ENCODE data around the gene REN. TPM values are rescaled to one million over a fixed set of nuclear protein-coding genes. Genes with fewer than 3 reads are reported as not detected.

REN gene
- total RNA-seq, 4 donors from 2014 or later: not detected

GRCh38 chr1:204167730-204168129 is 1.6 kb upstream of the REN start:
- TF ChIP-seq CTCF (IDR thresholded peaks at IDR 0.05; ENCODE audit: low read depth): no peak

GRCh38 chr1:204162494-204163074 is 3.6 kb downstream of the REN start:
- TF ChIP-seq CTCF (IDR thresholded peaks at IDR 0.05; ENCODE audit: low read depth): no peak

- TF ChIP-seq CTCF (IDR thresholded peaks at IDR 0.05; ENCODE audit: low read depth): no peak
Observed at GRCh38 chr1:204161609-204162493, 4.3 kb downstream of the REN start.

- no peak for TF ChIP-seq CTCF (IDR thresholded peaks at IDR 0.05; ENCODE audit: low read depth)
Observed at GRCh38 chr1:204157962-204158361, 8.2 kb downstream of the REN start.

GRCh38 chr1:204155881-204156280 is 10.3 kb downstream of the REN start:
- TF ChIP-seq CTCF (IDR thresholded peaks at IDR 0.05; ENCODE audit: low read depth): no peak

GRCh38 chr1:204154568-204155255 is 11.4 kb downstream of the REN start:
- no peak for TF ChIP-seq CTCF (IDR thresholded peaks at IDR 0.05; ENCODE audit: low read depth)

GRCh38 chr1:204153667-204154066 is 12.5 kb downstream of the REN start:
- no peak for TF ChIP-seq CTCF (IDR thresholded peaks at IDR 0.05; ENCODE audit: low read depth)

Measured in subcutaneous adipose tissue (tissue), 4 donors.